Heart left ventricle (tissue), 13 donors: ENCODE results near the gene TUBB2B.

Experiments
- CTCF ChIP-seq, 12 donors: fragments of 200-600 bp; sonication (generic) in 4 of 12; IDR thresholded peaks; one replicate each; pipeline versions ENCODE4 v1.5.0 to v1.8.0; 2018 to 2022; ENCODE audit warnings: antibody characterized with exemption in 12 of 12, mild to moderate bottlenecking in 5 of 12
- POLR2A ChIP-seq, 2 donors: fragments of 450-650 bp; IDR thresholded peaks; one replicate each; pipeline ENCODE4 v1.6.1; 2017; ENCODE audit warnings: antibody characterized with exemption in 2 of 2, mild to moderate bottlenecking in 2 of 2, moderate library complexity in 2 of 2
- donor health status: ischemic (EF 13 %, LVEDD 7.1; RV severe dilation, severe dysfunction).
- donor health status: DM: no; HTN: yes; CAD: no.
- donor health status: DM: no; HTN: no; CAD: no.
- donor health status: ischemic (EF 25% LVEDD 6.9; RV normal size, moderate dysfunction).
- donor health status: ischemic (EF 25% LVEDD 5.7; RV mildly dilated, moderate dysfunction).
- donor health status: ischemic (EF 35%, LVEDD 5.7; RV mildly dilated, moderate dysfunction).
- donor health status: nonischemic (EF 11% LVEDD 7.7; RV severe dilation, severe dysfunction).
- donor health status: DM: yes; HTN: yes; CAD: no.
- donor health status: PGD.
- donor health status: ischemic (EF 29% LVEDD 5.4; RV normal size, mild dysfunction).
- donor health status: nonischemic (EF 23%, LVEDD 6.1; RV moderate dilation, normal function).

- TF ChIP-seq CTCF (IDR thresholded peaks at IDR 0.05) (no peak), POLR2A (IDR thresholded peaks at IDR 0.05) (no peak)
Observed at GRCh38 chr6:3236005-3236404, 8.6 kb upstream of the TUBB2B start.
